Naive thymus-derived CD4-positive, alpha-beta T cell (primary cell): ENCODE data around the gene TUBA1C. TPM values are rescaled to one million over a fixed set of nuclear protein-coding genes. Genes with fewer than 3 reads are reported as not detected.

Source experiments
- ATAC-seq: fragments of 150-1000 bp; cut with Tn5 transposase; 2 replicates; pipeline ENCODE4 v1.10.0; 2021; ENCODE audit warnings: mild to moderate bottlenecking, moderate library complexity
- CTCF ChIA-PET: fragments of 350-600 bp; sonication (Branson Sonifier 250); formaldehyde crosslinking; loops from one replicate; lab custom pipeline; 2021; ENCODE audit warnings: antibody characterized with exemption; lab: Charles Lee
- POLR2A ChIA-PET: fragments of 350-600 bp; sonication (Branson Sonifier 250); formaldehyde crosslinking; loops from one replicate; lab custom pipeline; 2021; ENCODE audit warnings: antibody characterized with exemption, inconsistent platforms; lab: Charles Lee
- DNase-seq, 9 donors: peaks; one replicate each; pipeline versions ENCODE4 v3.0.0 to v3.0.0-alpha.2; 2020 to 2022; ENCODE audit warnings: mixed read lengths in 1 of 9
- H3K27ac ChIP-seq: one replicate; pipeline ENCODE4 v1.7.0; 2013; ENCODE audit warnings: mild to moderate bottlenecking, low read depth, low read length, moderate library complexity
- H3K27me3 ChIP-seq, 2 donors: one replicate each; pipeline ENCODE4 v1.7.0; 2013; ENCODE audit warnings: low read length in 2 of 2, mild to moderate bottlenecking in 2 of 2, moderate library complexity in 2 of 2; ENCODE audit not compliant: control insufficient read depth in 2 of 2, insufficient read depth in 2 of 2
- H3K36me3 ChIP-seq, 3 experiments: 1 replicate in 2 of 3; 2 replicates in 1 of 3; pipeline ENCODE4 v1.7.0; 2013; ENCODE audit warnings: low read length in 3 of 3, mild to moderate bottlenecking in 3 of 3, moderate library complexity in 1 of 3; ENCODE audit not compliant: insufficient read depth in 3 of 3, control insufficient read depth in 2 of 3
- H3K4me1 ChIP-seq, 2 donors: one replicate each; pipeline ENCODE4 v1.7.0; 2013; ENCODE audit warnings: low read length in 2 of 2, mild to moderate bottlenecking in 2 of 2, moderate library complexity in 1 of 2; ENCODE audit not compliant: control insufficient read depth in 2 of 2, insufficient read depth in 2 of 2
- H3K4me3 ChIP-seq: 2 replicates; pipeline ENCODE4 v1.7.0; 2013; ENCODE audit warnings: mild to moderate bottlenecking, low read length
- H3K9me3 ChIP-seq, 3 experiments: 1 replicate in 2 of 3; 2 replicates in 1 of 3; pipeline ENCODE4 v1.7.0; 2013; ENCODE audit warnings: low read length in 3 of 3; ENCODE audit not compliant: control insufficient read depth in 2 of 3
- H3K27ac Mint-ChIP-seq, 9 donors: one replicate each; pipeline ENCODE4 v1.8.0; 2020 to 2022; ENCODE audit warnings: mixed read lengths in 9 of 9, mild to moderate bottlenecking in 8 of 9, moderate library complexity in 5 of 9, inconsistent platforms in 2 of 9
- H3K27me3 Mint-ChIP-seq, 5 donors: one replicate each; pipeline ENCODE4 v1.8.0; 2021 to 2022; ENCODE audit warnings: mixed read lengths in 5 of 5, mild to moderate bottlenecking in 1 of 5
- H3K36me3 Mint-ChIP-seq, 5 donors: one replicate each; pipeline ENCODE4 v1.8.0; 2020 to 2022; ENCODE audit warnings: mixed read lengths in 5 of 5, mild to moderate bottlenecking in 3 of 5, inconsistent platforms in 1 of 5
- H3K4me1 Mint-ChIP-seq, 7 donors: one replicate each; pipeline ENCODE4 v1.8.0; 2020 to 2022; ENCODE audit warnings: mixed read lengths in 7 of 7, mild to moderate bottlenecking in 3 of 7, inconsistent platforms in 1 of 7
- H3K4me3 Mint-ChIP-seq, 10 donors: one replicate each; pipeline ENCODE4 v1.8.0; 2020 to 2022; ENCODE audit warnings: mild to moderate bottlenecking in 10 of 10, mixed read lengths in 10 of 10, moderate library complexity in 6 of 10, inconsistent platforms in 2 of 10
- H3K9me3 Mint-ChIP-seq, 11 donors: one replicate each; pipeline ENCODE4 v1.8.0; 2020 to 2022; ENCODE audit warnings: mixed read lengths in 11 of 11, mild to moderate bottlenecking in 4 of 11, inconsistent platforms in 1 of 11, moderate library complexity in 1 of 11
- intact Hi-C, 2 donors: fragments of 100-400 bp; cut with micrococcal nuclease; formaldehyde crosslinking; loops; one replicate each; pipeline ENCODE4 v1.15.1; 2023
- polyA plus RNA-seq, 2 donors: library from polyadenylated mRNA; unstranded; fragments of 300-500 nt; fragmentation: Illumina TruSeq; gene quantifications; one replicate each; pipeline ENCODE4 v1.2.3, GENCODE V29; 2021
- total RNA-seq, 6 experiments: library from RNA in 5 of 6; stranded (reverse) in 5 of 6; gene quantifications; 1 replicate in 5 of 6; 2 replicates in 1 of 6; pipeline ENCODE4 v1.2.3 and lab custom pipeline; 2021 to 2026

Gene TUBA1C
- total and polyA plus RNA-seq, 7 experiments from 2014 or later: 17.9 to 195 (median 23.1) TPM

DNA sequence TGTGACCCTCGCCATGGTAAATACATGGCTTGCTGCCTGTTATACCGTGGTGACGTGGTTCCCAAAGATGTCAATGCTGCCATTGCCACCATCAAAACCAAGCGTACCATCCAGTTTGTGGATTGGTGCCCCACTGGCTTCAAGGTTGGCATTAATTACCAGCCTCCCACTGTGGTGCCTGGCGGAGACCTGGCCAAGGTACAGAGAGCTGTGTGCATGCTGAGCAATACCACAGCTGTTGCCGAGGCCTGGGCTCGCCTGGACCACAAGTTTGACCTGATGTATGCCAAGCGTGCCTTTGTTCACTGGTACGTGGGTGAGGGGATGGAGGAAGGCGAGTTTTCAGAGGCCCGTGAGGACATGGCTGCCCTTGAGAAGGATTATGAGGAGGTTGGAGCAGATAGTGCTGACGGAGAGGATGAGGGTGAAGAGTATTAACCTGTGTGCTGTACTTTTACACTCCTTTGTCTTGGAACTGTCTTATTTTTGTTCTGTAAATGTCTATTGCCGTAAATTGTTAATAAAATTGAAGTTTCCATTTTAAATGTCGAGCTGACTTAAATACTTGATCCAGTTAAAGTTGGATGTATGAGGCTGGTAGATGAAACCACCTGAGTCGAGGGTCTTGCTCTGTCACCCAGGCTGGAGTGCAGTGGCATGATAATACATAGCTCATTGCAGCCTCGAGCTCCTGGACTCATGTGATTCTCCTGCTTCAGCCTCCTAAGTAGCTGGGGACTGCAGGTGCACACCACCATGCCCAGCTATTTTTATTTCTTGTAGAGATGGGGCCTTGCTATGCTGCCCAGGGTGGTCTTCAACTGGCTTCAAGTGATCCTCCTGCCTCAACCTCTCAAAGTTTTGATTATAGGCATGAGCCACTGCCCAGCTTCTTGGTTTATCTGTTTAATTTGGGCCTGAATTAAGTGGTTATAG lies 8.2 kb downstream of the TUBA1C start:
- Mint-ChIP-seq H3K36me3 (peaks cover 0 to 26% (median 11%) of the 10 kb centered on the region in 5 donors), H3K4me3 (no peak overlapping the region), H3K27me3 (no peaks in the 10 kb centered on the region), H3K27ac (peak overlapping the region in 1 of 9 donors; percentile 2), H3K9me3 (no peaks in the 10 kb centered on the region), H3K4me1 (peaks cover 0 to 18% (median 3%) of the 10 kb centered on the region in 7 donors)
- intact Hi-C loops: no loop called here
- no peaks in the 10 kb centered on the region for H3K27me3 ChIP-seq
- peaks cover 0 to 31% (median 14%) of the 10 kb centered on the region in 3 experiments for H3K36me3 ChIP-seq
- no peak overlapping the region for H3K4me3 ChIP-seq
- CTCF ChIA-PET: no interaction called here
- H3K27ac ChIP-seq: no peak overlapping the region
- no peak for DNase-seq
- ATAC-seq: no peak
- H3K9me3 ChIP-seq: no peaks in the 10 kb centered on the region
- no peaks in the 10 kb centered on the region for H3K4me1 ChIP-seq
- POLR2A ChIA-PET: interaction anchor here (0.6 kb wide), 1 partner anchor 65 kb away, joined by 3 read pairs; no protein-coding TSS in a partner anchor

GRCh38 chr12:49273726-49274395 lies 9.0 kb downstream of the TUBA1C start:
- Mint-ChIP-seq H3K9me3 (no peaks in the 10 kb centered on the region), H3K4me3 (no peak overlapping the region), H3K4me1 (peaks cover 0 to 13% (median 0%) of the 10 kb centered on the region in 7 donors), H3K27me3 (no peaks in the 10 kb centered on the region), H3K36me3 (peaks cover 0 to 26% (median 11%) of the 10 kb centered on the region in 5 donors), H3K27ac (no peak overlapping the region)
- ChIA-PET POLR2A (interaction anchor here (0.6 kb wide), 1 partner anchor 66 kb away, joined by 3 read pairs; no protein-coding TSS in a partner anchor), CTCF (no interaction called here)
- H3K36me3 ChIP-seq: peaks cover 0 to 31% (median 14%) of the 10 kb centered on the region in 3 experiments
- H3K9me3 ChIP-seq: no peaks in the 10 kb centered on the region
- H3K4me1 ChIP-seq: no peaks in the 10 kb centered on the region
- no peaks in the 10 kb centered on the region for H3K27me3 ChIP-seq
- no peak overlapping the region for H3K27ac ChIP-seq
- ATAC-seq (no peak), DNase-seq (no peak)
- intact Hi-C loops: no loop called here
- no peak overlapping the region for H3K4me3 ChIP-seq

GRCh38 chr12:49274396-49275069 lies 9.7 kb downstream of the TUBA1C start:
- H3K36me3 ChIP-seq: peaks cover 0 to 28% (median 14%) of the 10 kb centered on the region in 3 experiments
- Mint-ChIP-seq H3K27me3 (peaks cover 0 to 4% (median 0%) of the 10 kb centered on the region in 5 donors), H3K9me3 (no peaks in the 10 kb centered on the region), H3K4me1 (peaks cover 0 to 9% (median 0%) of the 10 kb centered on the region in 7 donors), H3K4me3 (no peak overlapping the region), H3K36me3 (peaks cover 0 to 21% (median 11%) of the 10 kb centered on the region in 5 donors), H3K27ac (no peak overlapping the region)
- intact Hi-C loops: no loop called here
- DNase-seq (no peak), ATAC-seq (no peak)
- H3K27me3 ChIP-seq: no peaks in the 10 kb centered on the region
- no peak overlapping the region for H3K27ac ChIP-seq
- ChIA-PET CTCF (interaction anchor here (0.7 kb wide), 1 partner anchor 84 kb away, joined by 5 read pairs; no protein-coding TSS in a partner anchor), POLR2A (no interaction called here)
- no peaks in the 10 kb centered on the region for H3K4me1 ChIP-seq
- H3K4me3 ChIP-seq: no peak overlapping the region
- no peaks in the 10 kb centered on the region for H3K9me3 ChIP-seq

DNA sequence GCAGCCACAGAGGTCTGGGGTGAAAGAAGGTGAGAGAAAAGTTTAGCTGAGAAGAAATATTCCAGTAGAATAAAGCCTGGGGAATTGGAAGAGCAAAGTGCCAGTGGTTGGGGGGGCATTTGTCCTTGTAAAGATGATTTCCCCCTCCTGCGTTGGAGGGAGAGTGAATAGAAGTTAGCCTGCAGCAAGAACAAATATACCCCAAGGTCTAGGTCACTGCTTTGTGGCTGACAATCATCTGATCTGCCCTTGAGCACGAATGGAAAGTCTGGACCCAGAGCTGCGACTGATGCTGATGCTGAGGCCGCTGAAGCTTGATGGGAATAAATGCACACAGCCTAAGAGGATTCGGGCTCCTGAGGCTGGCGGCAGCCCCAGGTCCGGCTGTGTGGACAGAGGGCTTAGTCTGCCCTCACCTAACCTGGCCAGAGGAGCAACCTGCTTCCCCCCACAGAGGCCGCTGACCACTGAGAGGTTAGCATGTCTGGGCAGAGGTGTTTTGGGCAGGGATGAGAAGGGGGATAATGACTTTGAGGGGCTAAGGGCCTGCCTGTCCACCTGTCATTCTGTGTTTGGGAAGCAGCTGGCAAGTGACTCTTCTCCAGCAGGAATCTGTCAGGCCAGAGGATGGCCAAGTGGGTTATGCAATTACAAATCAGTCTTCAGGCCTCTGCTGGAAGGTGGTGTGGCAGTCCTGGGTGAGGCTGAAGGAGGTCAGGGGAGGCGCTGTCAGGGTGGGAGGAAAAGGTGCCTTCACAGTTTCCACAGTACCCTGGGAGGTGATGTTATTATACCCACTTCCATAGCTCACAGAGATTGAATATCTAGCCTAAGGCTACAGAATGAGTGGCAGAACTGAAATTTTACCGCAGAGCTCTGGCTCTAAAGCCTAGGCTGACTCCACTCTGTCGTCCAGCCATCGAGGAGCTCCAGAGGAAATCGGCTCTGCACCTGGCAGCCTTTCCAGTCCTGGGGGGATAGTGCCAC lies 11.7 kb downstream of the TUBA1C start:
- POLR2A ChIA-PET: no interaction called here
- peak overlapping the region in 1 of 9 donors; percentile 2 for H3K27ac Mint-ChIP-seq
- CTCF ChIA-PET: interaction anchor here (2.0 kb wide), 1 partner anchor 13 kb away, joined by 4 read pairs; no protein-coding TSS in a partner anchor

DNA sequence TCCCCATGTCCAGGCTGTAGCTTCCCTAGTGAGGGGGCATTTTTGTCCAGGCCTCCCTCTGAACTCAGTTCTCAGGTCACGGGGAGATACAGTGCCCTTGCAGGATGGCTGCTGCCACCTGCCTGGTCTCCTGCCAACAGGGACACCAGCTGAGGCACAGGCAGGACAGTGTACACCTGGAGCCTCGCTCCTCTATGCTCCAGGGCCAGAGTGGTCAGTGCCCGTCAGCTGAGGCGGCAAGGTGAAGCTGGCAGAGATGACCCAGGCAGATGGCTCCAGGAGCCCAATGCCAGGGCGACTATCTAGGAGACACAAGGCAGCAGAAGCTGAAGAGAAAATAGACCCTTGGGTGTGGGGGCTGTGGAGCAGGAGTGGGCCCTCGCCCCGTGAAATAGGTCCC lies 12.6 kb downstream of the TUBA1C start:
- ATAC-seq (no peak), DNase-seq (no peak)
- no peak overlapping the region for H3K27ac Mint-ChIP-seq
- Histone ChIP-seq H3K36me3 (peaks cover 0 to 5% (median 0%) of the 10 kb centered on the region in 3 experiments), H3K9me3 (no peaks in the 10 kb centered on the region), H3K27me3 (no peaks in the 10 kb centered on the region), H3K27ac (no peak overlapping the region), H3K4me1 (no peaks in the 10 kb centered on the region), H3K4me3 (no peak overlapping the region)
- H3K4me3 Mint-ChIP-seq: no peak overlapping the region
- ChIA-PET POLR2A (no interaction called here), CTCF (interaction anchor here (0.6 to 2.0 kb wide), 3 partner anchors 12 to 29 kb away, joined by 3 to 4 read pairs (median 3); no protein-coding TSS in a partner anchor)
- H3K36me3 Mint-ChIP-seq: peaks cover 0 to 8% (median 5%) of the 10 kb centered on the region in 5 donors
- no peaks in the 10 kb centered on the region for H3K9me3 Mint-ChIP-seq
- intact Hi-C loops: no loop called here
- peaks cover 0 to 17% (median 5%) of the 10 kb centered on the region in 5 donors for H3K27me3 Mint-ChIP-seq
- no peaks in the 10 kb centered on the region for H3K4me1 Mint-ChIP-seq

More for the DNA sequence above, 11.7 kb downstream of the TUBA1C start:
- DNase-seq (no peak), ATAC-seq (no peak)
- peaks cover 0 to 8% (median 5%) of the 10 kb centered on the region in 5 donors for H3K36me3 Mint-ChIP-seq
- H3K4me3 ChIP-seq: no peak overlapping the region
- no peak overlapping the region for H3K4me3 Mint-ChIP-seq
- H3K36me3 ChIP-seq: peaks cover 0 to 10% (median 0%) of the 10 kb centered on the region in 3 experiments
- no peaks in the 10 kb centered on the region for H3K4me1 ChIP-seq
- peaks cover 0 to 11% (median 5%) of the 10 kb centered on the region in 5 donors for H3K27me3 Mint-ChIP-seq
- H3K4me1 Mint-ChIP-seq: no peaks in the 10 kb centered on the region
- intact Hi-C loops: no loop called here
- H3K27ac ChIP-seq: no peak overlapping the region
- no peaks in the 10 kb centered on the region for H3K9me3 Mint-ChIP-seq
- H3K9me3 ChIP-seq: no peaks in the 10 kb centered on the region
- H3K27me3 ChIP-seq: no peaks in the 10 kb centered on the region
